HepG2 (cell line): ENCODE results near the gene KLF15. TPM values are rescaled to one million over a fixed set of nuclear protein-coding genes. Genes with fewer than 3 reads are reported as not detected.

Source experiments
- ATAC-seq: fragments of 200-7000 bp; cut with Tn5 transposase; 3 replicates; pipeline ENCODE4 v1.9.1; 2020; ENCODE audit warnings: mild to moderate bottlenecking, moderate library complexity
- BruUV-seq: library from RNA; stranded (reverse); fragments of 400-500 nt; replicated peaks from 2 replicates; lab custom pipeline; 2021; lab: Mats Ljungman, UMichigan
- CTCF ChIA-PET: fragments of 300-600 bp; formaldehyde crosslinking; extraction: SDS; loops from one replicate; lab custom pipeline; 2021; ENCODE audit warnings: low total read pairs, inconsistent platforms, low intra/inter-chr PET ratio; lab: Yijun Ruan, JAX
- POLR2A ChIA-PET: fragments of 350-600 bp; sonication (Branson Sonifier 250); formaldehyde crosslinking; loops from one replicate; lab custom pipeline; 2020; ENCODE audit warnings: antibody characterized with exemption, inconsistent platforms; lab: Yijun Ruan, JAX
- DNase-seq: peaks from one replicate; pipeline ENCODE4 v3.0.0-alpha.2; 2015; ENCODE audit warnings: low spot score
- FAIRE-seq: peaks from 3 replicates; lab custom pipeline; 2011; peaks lifted over from hg19 to GRCh38; lab: Jason Lieb, UNC
- H2AFZ ChIP-seq: one replicate; pipeline ENCODE4 v1.6.1; 2011; ENCODE audit warnings: low read length, inconsistent platforms
- H3K27ac ChIP-seq: fragments of 300-600 bp; 3 replicates; pipeline ENCODE4 v1.8.0; 2011; ENCODE audit warnings: mixed run types, mild to moderate bottlenecking, mixed read lengths, low read length, inconsistent platforms; ENCODE audit not compliant: insufficient read depth; ENCODE audit errors: extremely low read length
- H3K27me3 ChIP-seq, 2 experiments: fragments of 200-600 bp in 1 of 2; 2 replicates in 1 of 2; 3 replicates in 1 of 2; pipeline versions ENCODE4 v1.6.0 to v1.8.0; 2011; ENCODE audit warnings: low read length in 2 of 2, mild to moderate bottlenecking in 2 of 2, moderate library complexity in 2 of 2, inconsistent platforms in 1 of 2; ENCODE audit not compliant: insufficient read depth in 2 of 2, control insufficient read depth in 1 of 2
- H3K36me3 ChIP-seq, 2 experiments: fragments of 200-600 bp in 1 of 2; replicated peaks in 1 of 2; 2 replicates in 1 of 2; 3 replicates in 1 of 2; pipeline versions ENCODE4 v1.5.1 to v1.8.0; 2011; ENCODE audit warnings: low read length in 2 of 2, inconsistent platforms in 1 of 2; ENCODE audit not compliant: insufficient read depth in 2 of 2, control insufficient read depth in 1 of 2
- H3K4me1 ChIP-seq: 2 replicates; pipeline ENCODE4 v1.5.1; 2012; ENCODE audit warnings: low read length, inconsistent platforms; ENCODE audit not compliant: insufficient read depth
- H3K4me2 ChIP-seq: 2 replicates; pipeline ENCODE4 v1.6.0; 2011; ENCODE audit warnings: low read depth, low read length, inconsistent platforms
- H3K4me3 ChIP-seq, 3 experiments: fragments of 200-600 bp in 1 of 3; sonication (generic), shearing (Covaris generic) in 1 of 3; replicated peaks in 1 of 3; 2 replicates each; pipeline ENCODE4 v1.5.1; 2011 to 2016; ENCODE audit warnings: low read length in 3 of 3, inconsistent platforms in 2 of 3, low read depth in 2 of 3, mild to moderate bottlenecking in 2 of 3, control low read depth in 1 of 3, mixed read lengths in 1 of 3; ENCODE audit not compliant: insufficient read depth in 1 of 3
- H3K79me2 ChIP-seq: one replicate; pipeline ENCODE4 v1.6.1; 2011; ENCODE audit warnings: low read length, inconsistent platforms; ENCODE audit not compliant: insufficient read depth
- H3K9ac ChIP-seq: 2 replicates; pipeline ENCODE4 v1.6.0; 2011; ENCODE audit warnings: mild to moderate bottlenecking, low read depth, low read length, inconsistent platforms; ENCODE audit not compliant: insufficient read depth
- H3K9me3 ChIP-seq: 2 replicates; pipeline ENCODE4 v1.5.1; 2012; ENCODE audit warnings: mild to moderate bottlenecking, low read length
- H4K20me1 ChIP-seq: 2 replicates; pipeline ENCODE4 v1.6.0; 2011; ENCODE audit warnings: inconsistent platforms, mild to moderate bottlenecking, low read length, moderate library complexity; ENCODE audit not compliant: insufficient read depth
- GATAD2A ChIP-seq: IDR thresholded peaks from 2 replicates; pipeline ENCODE4 v1.6.1; 2016
- PHB2 ChIP-seq: fragments of 450-650 bp; IDR thresholded peaks from 2 replicates; pipeline ENCODE4 v1.6.1; 2018; ENCODE audit not compliant: partially characterized antibody
- RERE ChIP-seq: IDR thresholded peaks from 2 replicates; pipeline ENCODE4 v1.6.1; 2016; ENCODE audit warnings: low read depth, missing genetic modification reagents, missing compliant biosample characterization
- RFX5 ChIP-seq: IDR thresholded peaks from 2 replicates; pipeline ENCODE4 v1.6.1; 2011; ENCODE audit warnings: low read depth, low read length, improper control_type of control experiment
- SAFB2 ChIP-seq: sonication (generic); formaldehyde crosslinking; IDR thresholded peaks from 2 replicates; pipeline ENCODE4 v1.5.1; 2020; ENCODE audit warnings: missing genetic modification reagents, low read depth, mild to moderate bottlenecking, borderline replicate concordance
- ZNF280B ChIP-seq: sonication (generic); formaldehyde crosslinking; IDR thresholded peaks from 2 replicates; pipeline ENCODE4 v1.5.0; 2020; ENCODE audit warnings: missing genetic modification reagents, mild to moderate bottlenecking, borderline replicate concordance
- ZNF292 ChIP-seq: sonication (generic); formaldehyde crosslinking; IDR thresholded peaks from 2 replicates; pipeline ENCODE4 v1.8.1; 2022; ENCODE audit warnings: mild to moderate bottlenecking, low read depth, missing genetic modification reagents, borderline replicate concordance
- ZNF333 ChIP-seq: sonication (generic); formaldehyde crosslinking; IDR thresholded peaks from 2 replicates; pipeline ENCODE4 v1.4.0; 2020; ENCODE audit warnings: mild to moderate bottlenecking, missing genetic modification reagents, borderline replicate concordance
- ZNF343 ChIP-seq: sonication (generic); formaldehyde crosslinking; IDR thresholded peaks from 2 replicates; pipeline ENCODE4 v1.4.0; 2020; ENCODE audit warnings: mild to moderate bottlenecking, missing genetic modification reagents
- ZNF816 ChIP-seq: sonication (generic); formaldehyde crosslinking; IDR thresholded peaks from 2 replicates; pipeline ENCODE4 v1.8.0; 2022; ENCODE audit warnings: missing genetic modification reagents, mild to moderate bottlenecking, borderline replicate concordance
- ZNF891 ChIP-seq: sonication (generic); formaldehyde crosslinking; IDR thresholded peaks from 2 replicates; pipeline ENCODE4 v1.5.0; 2020; ENCODE audit warnings: mild to moderate bottlenecking, missing genetic modification reagents
- whole genome bisulfite sequencing: methylation state at CpG from one replicate; pipeline ENCODE4 v1.1.6; 2017; ENCODE audit warnings: low lambda C conversion rate; 5-methylcytosine and 5-hydroxymethylcytosine counted together
- in situ Hi-C: cut with HindIII; loops from 2 replicates; pipeline ENCODE4 v1.10.0; 2017; ENCODE audit warnings: low pct_unique_long_range_greater_than_20kb; ENCODE audit not compliant: extremely low pct_ligation_motif_present
- intact Hi-C: fragments of 100-400 bp; cut with micrococcal nuclease; formaldehyde crosslinking; loops from one replicate; pipeline ENCODE4 v1.10.0; 2022; ENCODE audit not compliant: unreplicated experiment
- polyA plus RNA-seq, 8 experiments: library from polyadenylated mRNA; depleted of rRNA in 3 of 8; stranded (reverse) in 7 of 8; unstranded in 1 of 8; fragments of >200 nt; fragmentation: Illumina TruSeq in 4 of 8; extraction: Trizol in 4 of 8; gene quantifications; 2 replicates each; pipeline versions ENCODE4 v1.2.1 to v1.2.3, GENCODE V29; 2011 to 2016; ENCODE audit warnings: low read depth in 4 of 8, missing spikeins in 1 of 8, mixed read lengths in 1 of 8; ENCODE audit not compliant: insufficient read depth in 1 of 8
- total RNA-seq, 5 experiments: library from RNA; depleted of rRNA; stranded (reverse); fragments of >200 nt; fragmentation: Illumina TruSeq; extraction: Trizol; gene quantifications; 2 replicates each; pipeline ENCODE4 v1.2.3, GENCODE V29; 2016; ENCODE audit warnings: low read depth in 1 of 5
- TF ChIP-seq, protein P1 (sequence below): sonication (generic); formaldehyde crosslinking; IDR thresholded peaks from 2 replicates; pipeline ENCODE4 v1.8.0; 2022; ENCODE audit warnings: mild to moderate bottlenecking, missing genetic modification reagents; ENCODE audit not compliant: insufficient replicate concordance

The KLF15 gene
- total and polyA plus RNA-seq, 2 of the 13 experiments (the other 11 are each of a cell fraction or from before 2014, with no cell fraction given), result 7.1 to 7.8 TPM

DNA sequence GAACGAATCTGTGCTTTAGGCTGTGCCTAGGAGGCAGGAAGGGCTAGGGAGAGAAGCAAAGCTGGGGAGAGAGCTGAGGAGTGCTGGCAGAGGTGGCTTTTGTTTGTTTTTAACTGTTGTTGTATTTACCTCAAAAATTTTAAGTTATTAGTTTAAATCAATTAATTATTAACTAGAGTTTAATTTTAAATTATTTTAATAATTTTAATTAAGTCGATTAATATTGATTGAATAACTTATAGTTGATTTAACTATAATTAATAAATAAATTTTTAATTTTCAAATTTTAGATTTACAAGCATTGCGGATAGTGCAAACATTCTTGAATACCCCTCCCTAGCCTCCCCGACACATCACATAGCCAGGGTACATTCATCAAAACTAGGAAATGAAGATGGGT, 30.6 kb downstream of the KLF15 start:
- Histone ChIP-seq H3K9me3 (peaks cover 18% of the 10 kb centered on the region), H3K27me3 (peaks cover 0 to 3% of the 10 kb centered on the region in 2 experiments; a peak in 1 of 5 replicates), H3K4me1 (peaks cover 7% of the 10 kb centered on the region), H4K20me1 (no peaks in the 10 kb centered on the region), H3K4me2 (no peak overlapping the region), H2AFZ (no peak overlapping the region), H3K79me2 (no peaks in the 10 kb centered on the region), H3K36me3 (no peaks in the 10 kb centered on the region), H3K4me3 (no peak overlapping the region), H3K9ac (no peak overlapping the region), H3K27ac (no peak overlapping the region)
- ATAC-seq (no peak), DNase-seq (no peak), FAIRE-seq (no peak)
- WGBS, result 43% methylated on average over 4 of the region's 4 CpGs
- ChIA-PET POLR2A (no interaction called here), CTCF (no interaction called here)
- TF ChIP-seq SAFB2 (CRISPR knock-in tag) (no peak), RFX5 (no peak), GATAD2A (CRISPR knock-in tag) (no peak), ZNF891 (CRISPR knock-in tag) (no peak), ZNF816 (CRISPR knock-in tag) (no peak), ZNF292 (CRISPR knock-in tag) (no peak), ZNF343 (CRISPR knock-in tag) (no peak), ZNF333 (CRISPR knock-in tag) (no peak), RERE (CRISPR knock-in tag) (no peak), ZNF280B (CRISPR knock-in tag) (no peak), PHB2 (no peak)
- TF ChIP-seq, protein P1, sequence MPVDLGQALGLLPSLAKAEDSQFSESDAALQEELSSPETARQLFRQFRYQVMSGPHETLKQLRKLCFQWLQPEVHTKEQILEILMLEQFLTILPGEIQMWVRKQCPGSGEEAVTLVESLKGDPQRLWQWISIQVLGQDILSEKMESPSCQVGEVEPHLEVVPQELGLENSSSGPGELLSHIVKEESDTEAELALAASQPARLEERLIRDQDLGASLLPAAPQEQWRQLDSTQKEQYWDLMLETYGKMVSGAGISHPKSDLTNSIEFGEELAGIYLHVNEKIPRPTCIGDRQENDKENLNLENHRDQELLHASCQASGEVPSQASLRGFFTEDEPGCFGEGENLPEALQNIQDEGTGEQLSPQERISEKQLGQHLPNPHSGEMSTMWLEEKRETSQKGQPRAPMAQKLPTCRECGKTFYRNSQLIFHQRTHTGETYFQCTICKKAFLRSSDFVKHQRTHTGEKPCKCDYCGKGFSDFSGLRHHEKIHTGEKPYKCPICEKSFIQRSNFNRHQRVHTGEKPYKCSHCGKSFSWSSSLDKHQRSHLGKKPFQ (CRISPR knock-in tag), result no peak
- BruUV-seq, result no TSS peak
- in situ Hi-C loops, result no loop called here
- intact Hi-C loops, result no loop called here
